M059J (cell line): Measurements from ENCODE around the gene NPHP4. TPM values are rescaled to one million over a fixed set of nuclear protein-coding genes. Genes with fewer than 3 reads are reported as not detected.

Experiments
- total RNA-seq: library from RNA; depleted of rRNA; stranded (reverse); fragments of >200 nt; shearing (Covaris generic); gene quantifications from 2 replicates; pipeline ENCODE4 v1.2.3, GENCODE V29; 2014; rRNA removed

The NPHP4 gene
- total RNA-seq, 1 experiment from 2014 or later = 7.8 TPM

Other genes starting within 250 kb of the NPHP4 start
- 9.2 and 13.7 TPM in 2 replicates for gene KCNAB2, start 53.5 kb upstream of the NPHP4 start, total RNA-seq
- gene CHD5, start 187.9 kb upstream of the NPHP4 start, total RNA-seq = 0.07 TPM in 1 of 2 replicates, not detected in the other
- gene RPL22, start 207.2 kb upstream of the NPHP4 start, total RNA-seq = 135 and 162 TPM in 2 replicates
- gene RNF207, start 213.7 kb upstream of the NPHP4 start, total RNA-seq = 0.91 and 3.9 TPM in 2 replicates
- gene ICMT, start 243.5 kb upstream of the NPHP4 start, total RNA-seq = 99.6 and 153 TPM in 2 replicates